ENCODE data around the gene FGFR3. TPM values are rescaled to one million over a fixed set of nuclear protein-coding genes. Genes with fewer than 3 reads are reported as not detected.

The FGFR3 gene
- total and polyA plus RNA-seq, 2 of the 4 experiments (the other 2 are of a cell fraction), result 0.18 to 0.67 TPM

DNA sequence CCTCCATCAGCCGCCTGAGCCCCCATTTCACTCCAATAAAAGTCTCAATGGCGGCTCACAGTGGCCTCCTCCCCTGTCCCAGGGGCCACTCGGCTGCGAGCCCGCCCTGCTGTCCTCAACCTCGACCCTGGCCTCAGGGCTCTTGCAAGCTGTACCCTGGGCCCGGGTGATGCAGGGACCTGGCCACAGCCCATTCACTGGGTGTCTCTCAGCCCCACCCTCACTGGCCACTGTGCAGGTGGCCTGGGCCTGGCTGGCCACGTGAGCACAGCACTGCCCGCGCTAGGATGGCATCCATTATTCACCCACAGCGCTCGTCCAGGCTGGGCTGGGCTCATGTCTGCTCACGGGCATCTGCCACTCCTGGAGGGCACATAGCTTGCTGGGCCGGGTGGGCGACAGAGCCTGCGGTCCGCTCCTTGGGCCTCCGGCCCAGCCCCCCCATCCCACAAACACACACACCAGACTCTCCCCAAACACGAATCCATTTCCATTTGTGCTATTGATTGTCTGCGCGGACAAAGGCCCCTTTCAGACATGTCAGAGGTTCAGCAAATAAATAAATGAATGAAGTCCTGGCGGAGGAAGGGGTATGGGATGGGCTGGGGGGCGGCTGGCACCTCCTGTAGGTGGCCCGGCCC lies 16.5 kb upstream of the FGFR3 start:
- no peak overlapping the region for H3K23ac ChIP-seq (ENCODE audit: low read depth, low read length)
- no peak overlapping the region for H4K5ac ChIP-seq (ENCODE audit: low read depth, low read length)
- H4K20me1 ChIP-seq (ENCODE audit: insufficient read depth, low read length), result no peaks in the 10 kb centered on the region
- no peaks in the 10 kb centered on the region for H3K9me3 ChIP-seq (ENCODE audit: control insufficient read depth, insufficient read depth, low read length)
- 91% methylated on average over 10 of the region's 24 CpGs; no CpG with 5 or more reads in 1 of the 2 experiments for WGBS, 2 experiments (ENCODE audit: extremely low coverage in 2 of 2, insufficient read length in 1 of 2)
- no peak overlapping the region for H2AK9ac ChIP-seq (replicated peaks; ENCODE audit: low read depth, low read length, poor library complexity)
- H3K4me2 ChIP-seq (ENCODE audit: low read depth, low read length), result no peak overlapping the region
- no peak overlapping the region for H3K4me3 ChIP-seq (ENCODE audit: insufficient read depth, low read depth, low read length)
- no peak overlapping the region for H2AFZ ChIP-seq (replicated peaks; ENCODE audit: low read length, poor library complexity)
- H3K14ac ChIP-seq (replicated peaks; ENCODE audit: low read depth, low read length), result no peak overlapping the region
- H2AK5ac ChIP-seq (ENCODE audit: low read depth, low read length), result no peak overlapping the region
- in situ Hi-C loops (cut with MboI; ENCODE audit: low sequenced_read_pairs), result no loop called here
- peaks cover 6% of the 10 kb centered on the region; the same call in 1 of the 2 replicates for H3K4me1 ChIP-seq (ENCODE audit: control insufficient read depth, insufficient read depth, low read length)
- no peak overlapping the region for H2BK120ac ChIP-seq (ENCODE audit: low read depth, low read length)
- no peak for ATAC-seq (ENCODE audit: low read depth)
- H3K9ac ChIP-seq (ENCODE audit: low read depth, low read length), result no peak overlapping the region
- no peak overlapping the region for H4K8ac ChIP-seq (ENCODE audit: low read depth in 2 of 2, low read length in 2 of 2)
- intact Hi-C loops (cut with micrococcal nuclease), result no loop called here
- POLR2A ChIA-PET (ENCODE audit: unreplicated experiment), result no interaction called here
- no peak overlapping the region for H3K18ac ChIP-seq (ENCODE audit: low read depth, low read length)
- no peak overlapping the region for H3K56ac ChIP-seq (ENCODE audit: extremely low read depth, insufficient read depth, low read length)
- no peak overlapping the region for H2BK5ac ChIP-seq (ENCODE audit: low read depth, low read length, poor library complexity, severe bottlenecking)
- no TSS peak for BruUV-seq (replicated peaks)
- peaks cover 2% of the 10 kb centered on the region; the same call in 1 of the 2 replicates for H3K27me3 ChIP-seq (ENCODE audit: control insufficient read depth, insufficient read depth, low read length)
- H2BK20ac ChIP-seq (ENCODE audit: low read depth, low read length), result no peak overlapping the region
- no peaks in the 10 kb centered on the region for H3K79me1 ChIP-seq (ENCODE audit: low read depth in 1 of 2, low read length in 2 of 2)
- no peak overlapping the region for H4K91ac ChIP-seq (ENCODE audit: insufficient read depth, low read depth, low read length)
- DNase-seq, result no peak
- no peak overlapping the region for H3K4ac ChIP-seq (ENCODE audit: low read depth, low read length)
- TF ChIP-seq, protein P1, sequence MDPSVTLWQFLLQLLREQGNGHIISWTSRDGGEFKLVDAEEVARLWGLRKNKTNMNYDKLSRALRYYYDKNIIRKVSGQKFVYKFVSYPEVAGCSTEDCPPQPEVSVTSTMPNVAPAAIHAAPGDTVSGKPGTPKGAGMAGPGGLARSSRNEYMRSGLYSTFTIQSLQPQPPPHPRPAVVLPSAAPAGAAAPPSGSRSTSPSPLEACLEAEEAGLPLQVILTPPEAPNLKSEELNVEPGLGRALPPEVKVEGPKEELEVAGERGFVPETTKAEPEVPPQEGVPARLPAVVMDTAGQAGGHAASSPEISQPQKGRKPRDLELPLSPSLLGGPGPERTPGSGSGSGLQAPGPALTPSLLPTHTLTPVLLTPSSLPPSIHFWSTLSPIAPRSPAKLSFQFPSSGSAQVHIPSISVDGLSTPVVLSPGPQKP (IDR thresholded peaks at IDR 0.05; ENCODE audit: borderline replicate concordance, low read depth, low read length), result no peak
- TF ChIP-seq FOS (IDR thresholded peaks at IDR 0.05; ENCODE audit: low read depth, low read length) (no peak), SMC3 (IDR thresholded peaks at IDR 0.05; ENCODE audit: low read depth, low read length) (no peak), CEBPB (IDR thresholded peaks at IDR 0.05; ENCODE audit: low read depth, low read length) (no peak), NFE2L2 (IDR thresholded peaks at IDR 0.05; ENCODE audit: low read depth, low read length) (no peak), MXI1 (IDR thresholded peaks at IDR 0.05; ENCODE audit: borderline replicate concordance, low read depth, low read length) (no peak), CHD1 (IDR thresholded peaks at IDR 0.05; ENCODE audit: low read depth, low read length) (no peak), RFX5 (IDR thresholded peaks at IDR 0.05; ENCODE audit: low read depth, low read length) (no peak), MAZ (IDR thresholded peaks at IDR 0.05; ENCODE audit: borderline replicate concordance, low read depth, low read length) (no peak), RAD21 (IDR thresholded peaks at IDR 0.05; ENCODE audit: low read length) (no peak), POLR2A (IDR thresholded peaks at IDR 0.05; ENCODE audit: low read depth, low read length) (no peak), MAFK (IDR thresholded peaks at IDR 0.05; ENCODE audit: low read depth, low read length) (no peak), BHLHE40 (IDR thresholded peaks at IDR 0.05; ENCODE audit: low read depth, low read length) (no peak), RCOR1 (IDR thresholded peaks at IDR 0.05; ENCODE audit: insufficient replicate concordance, low read length) (no peak)
- TF ChIP-seq, protein P2, sequence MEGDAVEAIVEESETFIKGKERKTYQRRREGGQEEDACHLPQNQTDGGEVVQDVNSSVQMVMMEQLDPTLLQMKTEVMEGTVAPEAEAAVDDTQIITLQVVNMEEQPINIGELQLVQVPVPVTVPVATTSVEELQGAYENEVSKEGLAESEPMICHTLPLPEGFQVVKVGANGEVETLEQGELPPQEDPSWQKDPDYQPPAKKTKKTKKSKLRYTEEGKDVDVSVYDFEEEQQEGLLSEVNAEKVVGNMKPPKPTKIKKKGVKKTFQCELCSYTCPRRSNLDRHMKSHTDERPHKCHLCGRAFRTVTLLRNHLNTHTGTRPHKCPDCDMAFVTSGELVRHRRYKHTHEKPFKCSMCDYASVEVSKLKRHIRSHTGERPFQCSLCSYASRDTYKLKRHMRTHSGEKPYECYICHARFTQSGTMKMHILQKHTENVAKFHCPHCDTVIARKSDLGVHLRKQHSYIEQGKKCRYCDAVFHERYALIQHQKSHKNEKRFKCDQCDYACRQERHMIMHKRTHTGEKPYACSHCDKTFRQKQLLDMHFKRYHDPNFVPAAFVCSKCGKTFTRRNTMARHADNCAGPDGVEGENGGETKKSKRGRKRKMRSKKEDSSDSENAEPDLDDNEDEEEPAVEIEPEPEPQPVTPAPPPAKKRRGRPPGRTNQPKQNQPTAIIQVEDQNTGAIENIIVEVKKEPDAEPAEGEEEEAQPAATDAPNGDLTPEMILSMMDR (conservative IDR thresholded peaks at IDR 0.05; ENCODE audit: low read depth, low read length), result no peak
- TF ChIP-seq, protein P3, sequence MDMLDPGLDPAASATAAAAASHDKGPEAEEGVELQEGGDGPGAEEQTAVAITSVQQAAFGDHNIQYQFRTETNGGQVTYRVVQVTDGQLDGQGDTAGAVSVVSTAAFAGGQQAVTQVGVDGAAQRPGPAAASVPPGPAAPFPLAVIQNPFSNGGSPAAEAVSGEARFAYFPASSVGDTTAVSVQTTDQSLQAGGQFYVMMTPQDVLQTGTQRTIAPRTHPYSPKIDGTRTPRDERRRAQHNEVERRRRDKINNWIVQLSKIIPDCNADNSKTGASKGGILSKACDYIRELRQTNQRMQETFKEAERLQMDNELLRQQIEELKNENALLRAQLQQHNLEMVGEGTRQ (IDR thresholded peaks at IDR 0.05; ENCODE audit: low read depth, low read length), result no peak
- dilution Hi-C loops (cut with HindIII; ENCODE audit: low sequenced_read_pairs, unreplicated experiment), result no loop called here
- H2BK15ac ChIP-seq (ENCODE audit: low read depth, low read length), result no peak overlapping the region
- H3K36me3 ChIP-seq (ENCODE audit: control insufficient read depth, insufficient read depth, low read length), result no peaks in the 10 kb centered on the region
- CTCF ChIA-PET, result no interaction called here
- no peaks in the 10 kb centered on the region for H3K9me1 ChIP-seq (ENCODE audit: insufficient read depth, low read length)
- no peak overlapping the region for H3K27ac ChIP-seq (ENCODE audit: insufficient read depth, low read length)
